Measurements from ENCODE around the gene PADI1. TPM values are rescaled to one million over a fixed set of nuclear protein-coding genes. Genes with fewer than 3 reads are reported as not detected.

Gene PADI1
- total RNA-seq, 1 experiment from 2014 or later = 0.24 TPM

DNA sequence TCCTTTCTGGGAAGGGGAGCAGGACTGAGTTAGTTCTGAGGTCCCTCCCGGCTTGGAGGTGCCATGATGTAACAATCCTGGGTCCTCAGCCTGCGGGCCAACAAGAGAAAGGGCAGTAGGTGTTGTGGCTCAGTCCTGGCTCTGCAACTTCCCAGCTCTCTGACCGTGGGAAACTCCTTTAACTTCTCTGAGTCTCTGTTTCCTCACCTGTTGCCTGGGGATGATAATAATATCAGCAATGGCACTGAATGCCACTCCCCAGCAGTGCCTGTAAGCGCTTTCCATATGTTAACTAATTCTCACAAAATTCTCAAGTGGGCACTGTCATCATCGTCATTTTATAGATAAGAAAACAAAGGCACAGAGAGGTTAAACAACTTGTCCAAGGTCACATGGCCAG, 46.3 kb downstream of the PADI1 start:
- no peak overlapping the region for H3K4ac ChIP-seq (ENCODE audit: low read depth, low read length)
- H3K4me2 ChIP-seq (ENCODE audit: insufficient read depth, insufficient read length, low read length) = no peak overlapping the region
- Mint-ChIP-seq H3K9me3 (no peaks in the 10 kb centered on the region; a peak in 2 of 5 replicates), H3K4me3 (no peak overlapping the region), H3K4me1 (peaks cover 9 to 14% of the 10 kb centered on the region in 2 experiments), H3K36me3 (ENCODE audit: insufficient read depth in 1 of 3, low read depth in 3 of 3) (no peaks in the 10 kb centered on the region), H3K27me3 (ENCODE audit: low read depth) (no peaks in the 10 kb centered on the region), H3K27ac (no peak overlapping the region)
- no peak overlapping the region for H3K23ac ChIP-seq (ENCODE audit: insufficient read length, low read depth, low read length)
- no peaks in the 10 kb centered on the region for H3K4me1 ChIP-seq (ENCODE audit: insufficient read depth, low read length)
- no peak overlapping the region for H4K5ac ChIP-seq (ENCODE audit: insufficient read length, low read depth, low read length)
- no CpG with 5 or more reads among the region's 5 CpGs for WGBS (ENCODE audit: extremely low coverage, insufficient read length, low lambda C conversion rate)
- H3K18ac ChIP-seq (ENCODE audit: insufficient read length, low read depth, low read length) = no peak overlapping the region
- no peak overlapping the region for H4K8ac ChIP-seq (replicated peaks; ENCODE audit: insufficient read length, low read depth, low read length)
- no peak overlapping the region for H2BK15ac ChIP-seq (ENCODE audit: low read depth, low read length)
- no peak overlapping the region for H3K14ac ChIP-seq (ENCODE audit: insufficient read depth, low read length)
- no peak overlapping the region for H3K56ac ChIP-seq (ENCODE audit: insufficient read length, low read depth, low read length)
- TF ChIP-seq CTCF (conservative IDR thresholded peaks at IDR 0.05) = no peak
- H3K9me3 ChIP-seq (ENCODE audit: control insufficient read depth, low read depth, low read length) = no peaks in the 10 kb centered on the region
- no peaks in the 10 kb centered on the region for H3K23me2 ChIP-seq (ENCODE audit: insufficient read length, low read depth, low read length, poor library complexity, severe bottlenecking)
- H3K27me3 ChIP-seq (ENCODE audit: insufficient read depth, low read length) = no peaks in the 10 kb centered on the region
- H2BK12ac ChIP-seq (ENCODE audit: insufficient read length, low read depth, low read length) = no peak overlapping the region
- H2AFZ ChIP-seq (ENCODE audit: low read length) = no peak overlapping the region
- no peak overlapping the region for H2BK5ac ChIP-seq (ENCODE audit: insufficient read length, low read length)
- peaks cover 5% of the 10 kb centered on the region for H4K20me1 ChIP-seq (ENCODE audit: control insufficient read depth, insufficient read depth, insufficient read length)
- H3K79me1 ChIP-seq (ENCODE audit: insufficient read depth, low read depth, low read length, poor library complexity, severe bottlenecking) = no peaks in the 10 kb centered on the region
- H3K79me2 ChIP-seq (ENCODE audit: insufficient read depth, low read length) = no peaks in the 10 kb centered on the region
- DNase-seq = no peak
- no peak overlapping the region for H2BK120ac ChIP-seq (ENCODE audit: low read depth, low read length, poor library complexity, severe bottlenecking)
- no peak overlapping the region for H3K9ac ChIP-seq (ENCODE audit: extremely low read depth, insufficient read length, low read length)
- no peak overlapping the region for H2BK20ac ChIP-seq (ENCODE audit: low read depth, low read length, poor library complexity, severe bottlenecking)
- no peak overlapping the region for H4K91ac ChIP-seq (ENCODE audit: insufficient read length, low read depth, low read length)
- H3K27ac ChIP-seq (ENCODE audit: insufficient read length, low read depth, low read length) = no peak overlapping the region
- H2AK5ac ChIP-seq (ENCODE audit: insufficient read length, low read length) = no peak overlapping the region
- H3T11ph ChIP-seq (ENCODE audit: low read length) = no peak overlapping the region

Measured in H9 (cell line).